GM18526 (cell line): Measurements from ENCODE around the gene PDE2A.

Experiments
- POLR2A ChIP-seq: IDR thresholded peaks from 3 replicates; pipeline ENCODE4 v1.6.1; 2011; ENCODE audit not compliant: insufficient read length; ENCODE audit errors: extremely low read depth

The PDE2A gene

GRCh38 chr11:72695354-72695753 lies 21.1 kb upstream of the PDE2A start:
- TF ChIP-seq POLR2A: no peak

GRCh38 chr11:72693271-72693968 lies 19.2 kb upstream of the PDE2A start:
- TF ChIP-seq POLR2A: no peak

GRCh38 chr11:72692498-72693237 lies 18.4 kb upstream of the PDE2A start:
- no peak for TF ChIP-seq POLR2A

GRCh38 chr11:72690166-72690565 lies 15.9 kb upstream of the PDE2A start:
- TF ChIP-seq POLR2A: no peak

GRCh38 chr11:72688929-72689328 lies 14.7 kb upstream of the PDE2A start:
- no peak for TF ChIP-seq POLR2A

GRCh38 chr11:72688486-72688885 lies 14.3 kb upstream of the PDE2A start:
- no peak for TF ChIP-seq POLR2A

- no peak for TF ChIP-seq POLR2A
Measured at GRCh38 chr11:72687326-72687725, 13.1 kb upstream of the PDE2A start.

- TF ChIP-seq POLR2A: no peak
Measured at GRCh38 chr11:72686639-72687220, 12.5 kb upstream of the PDE2A start.

- TF ChIP-seq POLR2A: no peak
Measured at GRCh38 chr11:72685560-72686480, 11.6 kb upstream of the PDE2A start.

- TF ChIP-seq POLR2A: no peak
Measured at GRCh38 chr11:72684236-72684912, 10.2 kb upstream of the PDE2A start.

- TF ChIP-seq POLR2A: no peak
Measured at GRCh38 chr11:72683782-72684200, 9.6 kb upstream of the PDE2A start.

GRCh38 chr11:72682858-72683243 lies 8.6 kb upstream of the PDE2A start:
- no peak for TF ChIP-seq POLR2A

GRCh38 chr11:72682238-72682857 lies 8.1 kb upstream of the PDE2A start:
- TF ChIP-seq POLR2A: no peak
